HepG2 (cell line): ENCODE data around the gene L3MBTL1. TPM values are rescaled to one million over a fixed set of nuclear protein-coding genes. Genes with fewer than 3 reads are reported as not detected.

Experiments used
- E2F5 ChIP-seq: sonication (generic); formaldehyde crosslinking; conservative IDR thresholded peaks from 2 replicates; pipeline ENCODE4 v1.4.0; 2020; ENCODE audit warnings: missing genetic modification reagents
- FOXC1 ChIP-seq: sonication (generic); formaldehyde crosslinking; IDR thresholded peaks from 2 replicates; pipeline ENCODE4 v1.8.0; 2022; ENCODE audit warnings: mild to moderate bottlenecking, missing genetic modification reagents, borderline replicate concordance
- GATA4 ChIP-seq: sonication (generic); IDR thresholded peaks from 2 replicates; pipeline ENCODE4 v1.6.1; 2016; ENCODE audit warnings: antibody characterized with exemption, low read depth, borderline replicate concordance
- HDAC2 ChIP-seq: sonication (generic); formaldehyde crosslinking; IDR thresholded peaks from 2 replicates; pipeline ENCODE4 v1.4.0; 2020; ENCODE audit warnings: missing genetic modification reagents
- KLF11 ChIP-seq: IDR thresholded peaks from 2 replicates; pipeline ENCODE4 v1.6.1; 2016; ENCODE audit warnings: missing compliant biosample characterization
- NFAT5 ChIP-seq: sonication (generic); formaldehyde crosslinking; IDR thresholded peaks from 2 replicates; pipeline ENCODE4 v1.4.0; 2020; ENCODE audit warnings: missing genetic modification reagents
- PBX2 ChIP-seq: IDR thresholded peaks from 2 replicates; pipeline ENCODE4 v1.6.1; 2016; ENCODE audit warnings: control low read depth
- TFE3 ChIP-seq: IDR thresholded peaks from 2 replicates; pipeline ENCODE4 v1.6.1; 2016
- ZNF318 ChIP-seq: sonication (generic); formaldehyde crosslinking; IDR thresholded peaks from 2 replicates; pipeline ENCODE4 v1.4.0; 2020; ENCODE audit warnings: mild to moderate bottlenecking, missing genetic modification reagents
- polyA plus RNA-seq, 8 experiments: library from polyadenylated mRNA; depleted of rRNA in 3 of 8; stranded (reverse) in 7 of 8; unstranded in 1 of 8; fragments of >200 nt; fragmentation: Illumina TruSeq in 4 of 8; extraction: Trizol in 4 of 8; gene quantifications; 2 replicates each; pipeline versions ENCODE4 v1.2.1 to v1.2.3, GENCODE V29; 2011 to 2016; ENCODE audit warnings: low read depth in 4 of 8, missing spikeins in 1 of 8, mixed read lengths in 1 of 8; ENCODE audit not compliant: insufficient read depth in 1 of 8
- total RNA-seq, 5 experiments: library from RNA; depleted of rRNA; stranded (reverse); fragments of >200 nt; fragmentation: Illumina TruSeq; extraction: Trizol; gene quantifications; 2 replicates each; pipeline ENCODE4 v1.2.3, GENCODE V29; 2016; ENCODE audit warnings: low read depth in 1 of 5

The L3MBTL1 gene
- total and polyA plus RNA-seq, 2 of the 13 experiments (the other 11 are each of a cell fraction or from before 2014, with no cell fraction given) = 9.0 to 17.8 TPM

GRCh38 chr20:43507150-43508080 lies at the start of gene L3MBTL1 (continued):
- TF ChIP-seq GATA4 = 0 out of 2 replicates have a peak, but pooled peaks have one; percentile 17
- peak; percentile 46; the same call in 1 of the 2 replicates for TF ChIP-seq E2F5 (CRISPR knock-in tag)
- no peak for TF ChIP-seq PBX2
- peak; percentile 86; the same call in 1 of the 2 replicates for TF ChIP-seq FOXC1 (CRISPR knock-in tag)
- peak; percentile 50; the same call in 1 of the 2 replicates for TF ChIP-seq HDAC2
- TF ChIP-seq TFE3 (CRISPR knock-in tag) = no peak
- no peak; the same call in none of the 2 replicates for TF ChIP-seq NFAT5
- TF ChIP-seq ZNF318 (CRISPR knock-in tag) = peak; percentile 69; the same call in 1 of the 2 replicates
- TF ChIP-seq KLF11 (CRISPR knock-in tag) = 0 out of 2 replicates have a peak, but pooled peaks have one; percentile 13
